HG02970 (cell line): Measurements from ENCODE around the gene NEUROD4.

Experiments used
- ATAC-seq: cut with Tn5 transposase; IDR thresholded peaks from one replicate; pipeline ENCODE4 v1.9.1; 2021; ENCODE audit warnings: mild to moderate bottlenecking, moderate library complexity, moderate number of reproducible peaks; ENCODE audit not compliant: unreplicated experiment, low FRiP score

The NEUROD4 gene

GRCh38 chr12:55058082-55058481, 38.3 kb downstream of the NEUROD4 start:
- ATAC-seq, result no peak

GRCh38 chr12:55058776-55059175, 39.0 kb downstream of the NEUROD4 start:
- no peak for ATAC-seq

GRCh38 chr12:55060470-55060869, 40.7 kb downstream of the NEUROD4 start:
- ATAC-seq, result peak; percentile 98

- ATAC-seq, result no peak
These were observed 41.2 kb downstream of the NEUROD4 start for GRCh38 chr12:55061024-55061423.

- no peak for ATAC-seq
These were observed 43.5 kb downstream of the NEUROD4 start for GRCh38 chr12:55063291-55063690.

- no peak for ATAC-seq
These were observed 45.8 kb downstream of the NEUROD4 start for GRCh38 chr12:55065535-55065934.

- ATAC-seq, result no peak
These were observed 47.9 kb downstream of the NEUROD4 start for GRCh38 chr12:55067701-55068100.

GRCh38 chr12:55068416-55069010, 48.7 kb downstream of the NEUROD4 start:
- ATAC-seq, result no peak

GRCh38 chr12:55072083-55072482, 52.3 kb downstream of the NEUROD4 start:
- ATAC-seq, result no peak

GRCh38 chr12:55073043-55074022, 53.6 kb downstream of the NEUROD4 start:
- no peak for ATAC-seq

GRCh38 chr12:55074806-55075205, 55.0 kb downstream of the NEUROD4 start:
- no peak for ATAC-seq
